CD4-positive, CD25-positive, alpha-beta regulatory T cell (primary cell): Measurements from ENCODE around the gene NLRX1. TPM values are rescaled to one million over a fixed set of nuclear protein-coding genes. Genes with fewer than 3 reads are reported as not detected.
"Not testable (repeated sequence)": the region's sequence is repeated elsewhere in the genome, so short reads cannot be mapped to it uniquely, and the experiment has no call there.

ENCODE experiments used
- ATAC-seq, 2 donors: fragments of 150-1000 bp; cut with Tn5 transposase; one replicate each; pipeline ENCODE4 v1.10.0; 2021; ENCODE audit warnings: low read depth in 2 of 2, moderate number of reproducible peaks in 2 of 2, moderate library complexity in 1 of 2
- DNase-seq, 3 donors: peaks; one replicate each; pipeline versions ENCODE4 v3.0.0 to v3.0.0-alpha.2; 2012 to 2022; ENCODE audit warnings: mixed read lengths in 1 of 3
- H3K27ac ChIP-seq: one replicate; pipeline ENCODE4 v1.7.0; 2013; ENCODE audit warnings: mild to moderate bottlenecking, low read length; ENCODE audit not compliant: insufficient read depth, poor library complexity, severe bottlenecking
- H3K27me3 ChIP-seq: one replicate; pipeline ENCODE4 v1.7.0; 2013; ENCODE audit warnings: low read length; ENCODE audit not compliant: control insufficient read depth, insufficient read depth
- H3K36me3 ChIP-seq: one replicate; pipeline ENCODE4 v1.7.0; 2013; ENCODE audit warnings: mild to moderate bottlenecking, low read length, moderate library complexity; ENCODE audit not compliant: control insufficient read depth, insufficient read depth
- H3K4me1 ChIP-seq: 2 replicates; pipeline ENCODE4 v1.7.0; 2013; ENCODE audit warnings: mild to moderate bottlenecking, low read length; ENCODE audit not compliant: insufficient read depth, control insufficient read depth, poor library complexity, severe bottlenecking
- H3K4me3 ChIP-seq: one replicate; pipeline ENCODE4 v1.7.0; 2013; ENCODE audit warnings: low read depth, mild to moderate bottlenecking, low read length, moderate library complexity
- H3K9me3 ChIP-seq, 2 experiments: 1 replicate in 1 of 2; 2 replicates in 1 of 2; pipeline ENCODE4 v1.7.0; 2013; ENCODE audit warnings: low read length in 2 of 2, mild to moderate bottlenecking in 1 of 2, moderate library complexity in 1 of 2; ENCODE audit not compliant: control insufficient read depth in 2 of 2
- H3K27ac Mint-ChIP-seq, 3 donors: one replicate each; pipeline ENCODE4 v1.8.0; 2020 to 2022; ENCODE audit warnings: mild to moderate bottlenecking in 3 of 3, mixed read lengths in 3 of 3, moderate library complexity in 2 of 3
- H3K27me3 Mint-ChIP-seq: one replicate; pipeline ENCODE4 v1.8.0; 2022; ENCODE audit warnings: mild to moderate bottlenecking, mixed read lengths
- H3K36me3 Mint-ChIP-seq: one replicate; pipeline ENCODE4 v1.8.0; 2020; ENCODE audit warnings: mixed read lengths
- H3K4me1 Mint-ChIP-seq, 4 donors: one replicate each; pipeline ENCODE4 v1.8.0; 2020 to 2022; ENCODE audit warnings: mixed read lengths in 4 of 4, mild to moderate bottlenecking in 1 of 4
- H3K4me3 Mint-ChIP-seq, 4 donors: one replicate each; pipeline ENCODE4 v1.8.0; 2020 to 2022; ENCODE audit warnings: mild to moderate bottlenecking in 4 of 4, mixed read lengths in 4 of 4, moderate library complexity in 3 of 4
- H3K9me3 Mint-ChIP-seq, 7 donors: one replicate each; pipeline ENCODE4 v1.8.0; 2020 to 2022; ENCODE audit warnings: mixed read lengths in 7 of 7, mild to moderate bottlenecking in 3 of 7, moderate library complexity in 2 of 7
- polyA plus RNA-seq, 4 donors: library from polyadenylated mRNA; unstranded; fragments of 300-500 nt; fragmentation: Illumina TruSeq; gene quantifications; one replicate each; pipeline ENCODE4 v1.2.3, GENCODE V29; 2021
- total RNA-seq: library from RNA; stranded (reverse); gene quantifications from one replicate; pipeline ENCODE4 v1.2.3, GENCODE V29; 2022

The NLRX1 gene
- total and polyA plus RNA-seq, 5 donors from 2014 or later, result 5.0 to 7.8 (median 6.4) TPM

DNA sequence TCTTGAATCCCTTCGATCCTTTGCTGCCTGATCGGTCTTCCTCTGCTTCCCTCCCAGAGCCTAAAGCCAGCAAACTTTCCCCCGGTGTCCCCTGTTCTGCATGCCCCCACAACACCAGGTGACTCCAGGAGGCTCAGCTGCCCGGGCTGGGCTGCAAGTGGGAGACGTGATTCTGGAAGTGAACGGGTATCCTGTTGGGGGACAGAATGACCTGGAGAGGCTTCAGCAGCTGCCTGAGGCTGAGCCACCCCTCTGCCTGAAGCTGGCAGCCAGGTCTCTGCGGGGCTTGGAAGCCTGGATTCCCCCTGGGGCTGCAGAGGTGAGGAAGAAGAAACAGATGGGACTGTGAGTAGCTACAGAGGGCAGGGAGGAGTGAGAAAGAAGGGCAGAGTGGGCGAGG lies 20.4 kb downstream of the NLRX1 start:
- ATAC-seq, result no peak
- H3K27me3 Mint-ChIP-seq, result peaks cover under 1% of the 10 kb centered on the region
- Histone ChIP-seq H3K27ac (no peak overlapping the region), H3K27me3 (no peaks in the 10 kb centered on the region), H3K4me1 (no peaks in the 10 kb centered on the region), H3K36me3 (no peaks in the 10 kb centered on the region), H3K9me3 (no peaks in the 10 kb centered on the region), H3K4me3 (no peak overlapping the region)
- no peak overlapping the region for H3K27ac Mint-ChIP-seq
- H3K4me3 Mint-ChIP-seq, result no peak overlapping the region
- peaks cover under 1% of the 10 kb centered on the region for H3K36me3 Mint-ChIP-seq
- no peaks in the 10 kb centered on the region for H3K9me3 Mint-ChIP-seq
- H3K4me1 Mint-ChIP-seq, result no peaks in the 10 kb centered on the region
- DNase-seq, result no peak

DNA sequence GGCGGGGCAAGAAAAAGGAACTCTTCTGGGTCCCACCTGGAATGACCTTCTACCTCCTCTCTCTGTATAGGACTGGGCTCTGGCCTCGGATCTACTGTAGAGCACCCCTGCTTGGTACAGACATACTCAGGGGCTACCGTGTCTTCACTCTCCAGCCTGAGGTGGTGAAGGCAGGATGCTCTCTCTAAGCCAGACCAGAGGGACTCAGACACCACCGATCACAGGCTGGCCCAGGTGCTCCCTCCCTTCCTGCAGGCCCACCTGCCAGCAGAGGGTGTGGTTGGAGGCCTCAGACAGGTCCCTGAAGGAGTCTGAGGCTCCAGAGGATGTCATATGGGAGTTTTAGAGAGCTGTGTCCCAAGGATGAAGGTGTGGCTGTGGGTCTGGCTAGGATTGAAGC lies 20.9 kb downstream of the NLRX1 start:
- Histone ChIP-seq H3K36me3 (no peaks in the 10 kb centered on the region), H3K4me3 (no peak overlapping the region), H3K27ac (no peak overlapping the region), H3K9me3 (no peaks in the 10 kb centered on the region), H3K27me3 (no peaks in the 10 kb centered on the region), H3K4me1 (no peaks in the 10 kb centered on the region)
- peaks cover 4% of the 10 kb centered on the region for H3K27me3 Mint-ChIP-seq
- H3K36me3 Mint-ChIP-seq, result no peaks in the 10 kb centered on the region
- H3K4me3 Mint-ChIP-seq, result no peak overlapping the region
- H3K9me3 Mint-ChIP-seq, result no peaks in the 10 kb centered on the region
- DNase-seq, result no peak
- ATAC-seq, result no peak
- no peaks in the 10 kb centered on the region for H3K4me1 Mint-ChIP-seq
- H3K27ac Mint-ChIP-seq, result no peak overlapping the region

DNA sequence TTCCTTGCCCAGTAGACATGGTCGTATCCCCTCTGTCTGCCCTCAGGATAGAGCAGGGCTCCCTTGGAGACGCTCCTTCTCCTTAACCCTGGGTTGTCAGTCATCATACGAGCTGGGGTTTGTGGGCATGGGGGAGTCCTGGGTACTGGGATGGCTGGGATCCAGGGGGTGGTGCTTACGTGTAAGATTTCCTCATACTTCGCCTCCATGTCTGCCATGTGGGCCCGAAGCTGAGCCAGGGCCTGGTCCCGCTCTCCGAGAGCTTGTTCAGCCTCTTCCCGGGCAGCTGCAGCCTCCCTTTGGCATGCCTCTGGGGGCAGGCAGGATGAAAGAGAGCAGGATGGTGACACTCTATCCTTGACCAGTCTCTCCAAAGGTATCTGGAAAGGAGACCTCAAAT lies 22.0 kb downstream of the NLRX1 start:
- no peaks in the 10 kb centered on the region for H3K27me3 ChIP-seq
- no peaks in the 10 kb centered on the region for H3K9me3 ChIP-seq
- H3K36me3 ChIP-seq, result no peaks in the 10 kb centered on the region
- Mint-ChIP-seq H3K27me3 (peaks cover 11% of the 10 kb centered on the region), H3K36me3 (no peaks in the 10 kb centered on the region), H3K27ac (no peak overlapping the region), H3K4me3 (no peak overlapping the region), H3K4me1 (no peaks in the 10 kb centered on the region), H3K9me3 (no peaks in the 10 kb centered on the region)
- DNase-seq (no peak), ATAC-seq (no peak)
- H3K4me3 ChIP-seq, result no peak overlapping the region
- no peaks in the 10 kb centered on the region for H3K4me1 ChIP-seq
- no peak overlapping the region for H3K27ac ChIP-seq

DNA sequence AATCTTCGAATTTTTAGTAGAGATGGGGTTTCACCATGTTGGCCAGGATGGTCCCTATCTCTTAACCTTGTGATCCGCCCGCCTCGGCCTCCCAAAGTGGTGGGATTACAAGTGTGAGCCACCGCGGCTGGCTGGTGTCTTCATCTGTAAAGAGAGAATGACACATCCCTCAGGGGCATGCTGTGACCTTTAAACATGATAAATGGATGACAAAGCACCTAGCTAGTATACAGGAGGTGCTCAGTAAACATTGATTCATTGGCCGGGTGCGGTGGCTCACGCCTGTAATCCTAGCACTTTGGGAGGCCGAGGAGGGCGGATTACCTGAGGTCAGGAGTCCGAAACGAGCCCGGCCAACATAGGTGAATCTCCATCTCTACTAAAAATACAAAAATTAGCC lies 22.7 kb downstream of the NLRX1 start:
- H3K27me3 Mint-ChIP-seq, result peaks cover 11% of the 10 kb centered on the region
- DNase-seq, H3K9me3 Mint-ChIP-seq, H3K4me3 Mint-ChIP-seq, ATAC-seq, H3K9me3 ChIP-seq, H3K36me3 Mint-ChIP-seq, H3K4me1 ChIP-seq, H3K27ac Mint-ChIP-seq, H3K36me3 ChIP-seq, H3K27me3 ChIP-seq, H3K27ac ChIP-seq, H3K4me1 Mint-ChIP-seq, H3K4me3 ChIP-seq: not testable (repeated sequence)

DNA sequence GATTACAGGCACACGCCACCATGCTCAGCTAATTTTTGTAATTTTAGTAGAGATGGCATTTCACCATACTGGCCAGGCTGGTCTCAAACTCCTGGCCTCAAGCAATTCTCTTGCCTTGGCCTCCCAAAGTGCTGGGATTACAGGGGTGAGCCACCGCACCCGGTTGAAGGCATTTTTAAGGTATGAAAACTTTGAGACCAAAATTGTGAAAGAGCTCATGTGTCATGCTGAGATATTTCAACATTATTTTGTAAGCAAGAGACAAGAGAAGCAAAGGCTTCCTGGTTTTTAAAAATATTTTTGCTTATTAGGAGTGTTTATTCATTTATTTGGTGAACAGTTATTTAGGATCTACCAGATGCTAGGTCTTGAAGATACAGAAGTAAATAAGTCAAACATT lies 23.6 kb downstream of the NLRX1 start:
- Histone ChIP-seq H3K9me3 (no peaks in the 10 kb centered on the region), H3K36me3 (no peaks in the 10 kb centered on the region), H3K27me3 (no peaks in the 10 kb centered on the region), H3K27ac (no peak overlapping the region), H3K4me1 (no peaks in the 10 kb centered on the region), H3K4me3 (no peak overlapping the region)
- no peak overlapping the region for H3K4me3 Mint-ChIP-seq
- H3K27ac Mint-ChIP-seq, result no peak overlapping the region
- H3K27me3 Mint-ChIP-seq, result peaks cover 11% of the 10 kb centered on the region
- DNase-seq (no peak), ATAC-seq (no peak)
- H3K9me3 Mint-ChIP-seq, result no peaks in the 10 kb centered on the region
- H3K4me1 Mint-ChIP-seq, result peaks cover 4 to 6% (median 5%) of the 10 kb centered on the region in 4 donors
- H3K36me3 Mint-ChIP-seq, result no peaks in the 10 kb centered on the region

DNA sequence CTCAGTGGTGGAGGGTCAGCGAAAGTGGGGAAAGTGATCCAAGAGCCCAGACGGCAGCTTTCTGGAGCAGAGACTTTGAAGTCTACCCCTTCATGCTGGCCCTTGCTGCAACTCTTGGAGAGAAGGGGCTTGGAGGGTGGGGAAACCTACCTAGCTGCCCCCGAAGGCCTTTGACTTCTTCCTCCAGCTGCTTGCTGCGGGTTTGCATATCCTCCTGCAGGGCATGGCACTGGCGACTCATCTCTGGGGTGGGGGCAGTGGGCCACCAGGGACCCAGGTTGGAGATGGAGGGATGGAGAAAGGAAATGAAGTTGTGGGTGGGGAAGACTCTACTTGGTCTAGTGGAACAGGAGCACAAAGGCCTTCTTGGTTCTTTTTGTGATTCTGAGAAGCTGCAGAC lies 24.5 kb downstream of the NLRX1 start:
- no peaks in the 10 kb centered on the region for H3K36me3 ChIP-seq
- no peak overlapping the region for H3K27ac Mint-ChIP-seq
- no peak overlapping the region for H3K27ac ChIP-seq
- ATAC-seq (no peak), DNase-seq (no peak)
- H3K4me1 ChIP-seq, result no peaks in the 10 kb centered on the region
- peaks cover 4 to 7% (median 5%) of the 10 kb centered on the region in 4 donors for H3K4me1 Mint-ChIP-seq
- no peak overlapping the region for H3K4me3 Mint-ChIP-seq
- H3K9me3 ChIP-seq, result no peaks in the 10 kb centered on the region
- H3K36me3 Mint-ChIP-seq, result no peaks in the 10 kb centered on the region
- no peaks in the 10 kb centered on the region for H3K9me3 Mint-ChIP-seq
- no peak overlapping the region for H3K4me3 ChIP-seq
- H3K27me3 Mint-ChIP-seq, result peaks cover 11% of the 10 kb centered on the region
- no peaks in the 10 kb centered on the region for H3K27me3 ChIP-seq

DNA sequence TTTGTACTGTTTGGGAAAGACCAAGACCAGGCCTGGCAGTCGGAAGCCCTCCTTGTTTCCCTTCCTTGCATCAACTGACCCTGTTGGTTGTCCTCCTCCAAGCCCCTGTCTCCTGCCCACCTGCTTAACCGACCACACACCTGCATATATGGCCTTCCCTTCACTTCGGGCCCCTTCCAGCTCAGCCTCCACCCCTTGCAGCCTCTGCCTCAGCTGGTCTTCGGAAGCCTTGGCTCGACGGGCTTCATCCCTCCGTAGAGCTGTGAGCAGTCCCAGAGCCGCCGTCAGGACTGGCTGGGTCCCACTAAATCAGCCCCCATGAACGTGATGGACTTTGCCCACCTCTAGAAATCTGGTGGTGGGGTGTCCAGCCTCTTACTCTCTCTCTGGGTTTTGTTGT lies 25.1 kb downstream of the NLRX1 start:
- peaks cover 4 to 7% (median 5%) of the 10 kb centered on the region in 4 donors for H3K4me1 Mint-ChIP-seq
- Histone ChIP-seq H3K36me3 (no peaks in the 10 kb centered on the region), H3K9me3 (no peaks in the 10 kb centered on the region), H3K27me3 (no peaks in the 10 kb centered on the region), H3K4me3 (no peak overlapping the region), H3K27ac (no peak overlapping the region), H3K4me1 (no peaks in the 10 kb centered on the region)
- no peak overlapping the region for H3K4me3 Mint-ChIP-seq
- no peaks in the 10 kb centered on the region for H3K36me3 Mint-ChIP-seq
- H3K9me3 Mint-ChIP-seq, result no peaks in the 10 kb centered on the region
- peaks cover 11% of the 10 kb centered on the region for H3K27me3 Mint-ChIP-seq
- ATAC-seq, result no peak
- no peak for DNase-seq
- no peak overlapping the region for H3K27ac Mint-ChIP-seq

DNA sequence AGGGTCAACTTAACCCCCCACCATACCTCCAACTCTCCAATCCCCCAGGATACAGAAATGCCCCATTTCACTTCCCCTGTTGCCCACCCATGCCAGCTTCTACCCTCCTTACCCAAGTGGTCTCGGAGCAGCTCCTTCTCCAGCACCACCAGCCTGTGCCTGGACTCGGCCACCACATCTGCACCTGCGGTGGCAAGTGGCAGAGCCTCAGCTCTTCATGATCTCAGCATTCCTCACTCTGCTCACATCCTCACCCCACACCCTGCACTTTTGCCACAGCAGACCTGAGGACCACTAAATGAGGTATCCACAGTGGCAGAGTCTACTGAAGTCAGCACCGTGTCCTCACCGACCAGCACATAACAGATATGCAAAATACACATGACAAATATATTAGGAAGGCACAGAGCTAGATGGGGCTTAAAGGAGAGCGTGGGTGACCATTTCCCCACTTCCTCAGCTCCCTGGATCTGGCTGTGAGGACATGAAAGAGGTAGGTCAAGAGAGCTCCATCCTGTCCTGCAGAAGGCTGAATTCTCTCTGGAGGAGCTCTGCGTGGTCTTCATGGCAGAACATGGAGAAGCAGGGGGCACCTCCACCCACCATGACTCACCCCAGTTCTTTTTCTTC lies 26.4 kb downstream of the NLRX1 start:
- Mint-ChIP-seq H3K4me3 (no peak overlapping the region), H3K9me3 (no peaks in the 10 kb centered on the region), H3K36me3 (no peaks in the 10 kb centered on the region), H3K4me1 (peaks cover 4 to 7% (median 5%) of the 10 kb centered on the region in 4 donors), H3K27ac (no peak overlapping the region), H3K27me3 (peaks cover 11% of the 10 kb centered on the region)
- Histone ChIP-seq H3K9me3 (no peaks in the 10 kb centered on the region), H3K4me1 (no peaks in the 10 kb centered on the region), H3K36me3 (no peaks in the 10 kb centered on the region), H3K4me3 (no peak overlapping the region), H3K27ac (no peak overlapping the region), H3K27me3 (no peaks in the 10 kb centered on the region)
- ATAC-seq, result no peak
- no peak for DNase-seq
